Activated CD4-positive, alpha-beta memory T cell treated with anti-CD3 and anti-CD28 coated beads for 36 hours (primary cell): ENCODE data around the gene POLH. TPM values are rescaled to one million over a fixed set of nuclear protein-coding genes. Genes with fewer than 3 reads are reported as not detected.
"Not testable (repeated sequence)": the region's sequence is repeated elsewhere in the genome, so short reads cannot be mapped to it uniquely, and the experiment has no call there.

Experiments used
- CTCF ChIA-PET: fragments of 350-600 bp; sonication (Branson Sonifier 250); formaldehyde crosslinking; loops from one replicate; lab custom pipeline; 2021; ENCODE audit warnings: antibody characterized with exemption, inconsistent platforms; lab: Charles Lee
- POLR2A ChIA-PET: fragments of 350-600 bp; sonication (Branson Sonifier 250); formaldehyde crosslinking; loops from one replicate; lab custom pipeline; 2021; ENCODE audit warnings: antibody characterized with exemption; lab: Charles Lee
- DNase-seq: peaks from one replicate; pipeline ENCODE4 v3.0.0-alpha.2; 2020
- H3K27ac Mint-ChIP-seq: one replicate; pipeline ENCODE4 v1.8.0; 2021; ENCODE audit warnings: mixed read lengths
- H3K27me3 Mint-ChIP-seq: one replicate; pipeline ENCODE4 v1.8.0; 2021; ENCODE audit warnings: mixed read lengths
- H3K36me3 Mint-ChIP-seq: one replicate; pipeline ENCODE4 v1.8.0; 2021; ENCODE audit warnings: mixed read lengths
- H3K4me1 Mint-ChIP-seq: one replicate; pipeline ENCODE4 v1.8.0; 2021; ENCODE audit warnings: low read depth, mixed read lengths
- H3K4me3 Mint-ChIP-seq: one replicate; pipeline ENCODE4 v1.8.0; 2021; ENCODE audit warnings: mild to moderate bottlenecking, mixed read lengths
- H3K9me3 Mint-ChIP-seq: one replicate; pipeline ENCODE4 v1.8.0; 2021; ENCODE audit warnings: mixed read lengths
- intact Hi-C: fragments of 100-400 bp; cut with micrococcal nuclease; formaldehyde crosslinking; loops from one replicate; pipeline ENCODE4 v1.15.1; 2023
- total RNA-seq, 2 experiments: library from RNA; stranded (reverse); gene quantifications; one replicate each; pipeline ENCODE4 v1.2.3, GENCODE V29; 2021

The POLH gene
- total RNA-seq, 2 experiments from 2014 or later = 52.1 to 52.5 TPM

- peak overlapping the region; percentile 97 for H3K27ac Mint-ChIP-seq
- CTCF ChIA-PET = interaction anchor here (0.9 to 3.0 kb wide), 3 partner anchors 32 to 678 kb away, joined by 3 to 12 read pairs (median 3); no protein-coding TSS in a partner anchor
Measured at GRCh38 chr6:43634702-43635303, 58.8 kb downstream of the POLH start.

GRCh38 chr6:43635387-43636307 lies 59.7 kb downstream of the POLH start, which contains the start of gene MAD2L1BP:
MAD2L1BP (plus strand) TSS chr6:43635840; CDS start chr6:43635876, 36 bp downstream.
- DNase-seq = peak; percentile 94
- peaks cover 45% of the 10 kb centered on the region for H3K4me1 Mint-ChIP-seq
- H3K27ac Mint-ChIP-seq = peak within 1 kb of the TSS; percentile 97
- ChIA-PET POLR2A (interaction anchor here (1.3 to 1.5 kb wide), 3 partner anchors 34 to 158 kb away, joined by 3 to 4 read pairs (median 4); partner anchors contain the start of gene XPO5), CTCF (interaction anchor here (0.9 to 3.0 kb wide), 5 partner anchors 27 to 677 kb away, joined by 3 to 12 read pairs (median 3); no protein-coding TSS in a partner anchor)
- H3K27me3 Mint-ChIP-seq = no peaks in the 10 kb centered on the region
- no peaks in the 10 kb centered on the region for H3K9me3 Mint-ChIP-seq
- intact Hi-C loops = loop anchor here (1.0 to 10.0 kb wide), 3 partner anchors 10 to 612 kb away; partner anchors contain the start of genes DNPH1, HSP90AB1 and RSPH9
- peak within 1 kb of the TSS; percentile 99 for H3K4me3 Mint-ChIP-seq
- H3K36me3 Mint-ChIP-seq = peaks cover 28% of the 10 kb centered on the region

More at GRCh38 chr6:43634702-43635303, 58.8 kb downstream of the POLH start:
- Mint-ChIP-seq H3K9me3 (no peaks in the 10 kb centered on the region), H3K4me1 (peaks cover 42% of the 10 kb centered on the region), H3K36me3 (peaks cover 20% of the 10 kb centered on the region), H3K4me3 (peak overlapping the region; percentile 99), H3K27me3 (no peaks in the 10 kb centered on the region)
- intact Hi-C loops = loop anchor here (5.0 to 10.0 kb wide), 2 partner anchors 410 to 612 kb away; partner anchors contain the start of genes DNPH1 and HSP90AB1
- POLR2A ChIA-PET = interaction anchor here (1.5 kb wide), 1 partner anchor 157 kb away, joined by 4 read pairs; no protein-coding TSS in a partner anchor
- DNase-seq = no peak

GRCh38 chr6:43636308-43636659 lies 60.3 kb downstream of the POLH start:
- Mint-ChIP-seq H3K27ac (peak overlapping the region; percentile 97), H3K27me3 (no peaks in the 10 kb centered on the region), H3K4me1 (peaks cover 44% of the 10 kb centered on the region), H3K36me3 (peaks cover 31% of the 10 kb centered on the region), H3K9me3 (no peaks in the 10 kb centered on the region), H3K4me3 (peak overlapping the region; percentile 99)
- peak; percentile 32 for DNase-seq
- intact Hi-C loops = loop anchor here (1.0 to 10.0 kb wide), 3 partner anchors 9 to 611 kb away; partner anchors contain the start of genes DNPH1, HSP90AB1 and RSPH9
- CTCF ChIA-PET = interaction anchor here (1.0 to 3.0 kb wide), 3 partner anchors 28 to 88 kb away, joined by 3 to 12 read pairs (median 10); no protein-coding TSS in a partner anchor
- POLR2A ChIA-PET = interaction anchor here (1.3 to 1.5 kb wide), 3 partner anchors 33 to 159 kb away, joined by 3 to 4 read pairs (median 4); partner anchors contain the start of gene XPO5

GRCh38 chr6:43639984-43640800 lies 64.2 kb downstream of the POLH start:
- Mint-ChIP-seq H3K27me3 (no peaks in the 10 kb centered on the region), H3K36me3 (peaks cover 35% of the 10 kb centered on the region), H3K4me1 (peaks cover 41% of the 10 kb centered on the region), H3K4me3 (no peak overlapping the region), H3K9me3 (no peaks in the 10 kb centered on the region), H3K27ac (no peak overlapping the region)
- CTCF ChIA-PET = interaction anchor here (1.1 kb wide), 1 partner anchor 32 kb away, joined by 3 read pairs; no protein-coding TSS in a partner anchor
- DNase-seq = no peak
- intact Hi-C loops = loop anchor here (5.0 to 10.0 kb wide), 2 partner anchors 415 to 607 kb away; partner anchors contain the start of genes DNPH1 and HSP90AB1
- POLR2A ChIA-PET = interaction anchor here (1.9 kb wide), 1 partner anchor 11 kb away, joined by 5 read pairs; the partner anchor contains the start of gene GTPBP2

- ChIA-PET CTCF (interaction anchor here (1.0 to 2.2 kb wide), 5 partner anchors 22 to 528 kb away, joined by 3 to 8 read pairs (median 4); partner anchors contain the start of gene VEGFA), POLR2A (interaction anchor here (1.3 to 1.5 kb wide), 2 partner anchors 16 to 20 kb away, joined by 3 to 4 read pairs; partner anchors contain the start of gene GTPBP2)
- H3K27me3 Mint-ChIP-seq = no peaks in the 10 kb centered on the region
- peaks cover 13% of the 10 kb centered on the region for H3K4me1 Mint-ChIP-seq
- H3K36me3 Mint-ChIP-seq = peaks cover 12% of the 10 kb centered on the region
- H3K27ac Mint-ChIP-seq = peak within 1 kb of the TSS; percentile 21
- peak; percentile 83 for DNase-seq
- peak within 1 kb of the TSS; percentile 61 for H3K4me3 Mint-ChIP-seq
- intact Hi-C loops = loop anchor here (1.0 kb wide), 1 partner anchor 9 kb away; no protein-coding TSS in a partner anchor
- H3K9me3 Mint-ChIP-seq = no peaks in the 10 kb centered on the region
Measured at GRCh38 chr6:43644940-43645612, 69.1 kb downstream of the POLH start, which contains the start of gene RSPH9. RSPH9 (plus strand) TSS chr6:43645036; CDS start chr6:43645099, 63 bp downstream.

GRCh38 chr6:43645613-43645964 lies 69.6 kb downstream of the POLH start:
- H3K27me3 Mint-ChIP-seq = no peaks in the 10 kb centered on the region
- peaks cover 7% of the 10 kb centered on the region for H3K36me3 Mint-ChIP-seq
- H3K4me1 Mint-ChIP-seq = peaks cover 7% of the 10 kb centered on the region
- CTCF ChIA-PET = interaction anchor here (1.0 to 2.2 kb wide), 5 partner anchors 21 to 527 kb away, joined by 3 to 8 read pairs (median 4); partner anchors contain the start of gene VEGFA
- POLR2A ChIA-PET = interaction anchor here (1.3 kb wide), 1 partner anchor 16 kb away, joined by 4 read pairs; the partner anchor contains the start of gene GTPBP2
- H3K27ac Mint-ChIP-seq = peak overlapping the region; percentile 21
- no peaks in the 10 kb centered on the region for H3K9me3 Mint-ChIP-seq
- H3K4me3 Mint-ChIP-seq = peak overlapping the region; percentile 61
- intact Hi-C loops = loop anchor here (1.0 kb wide), 1 partner anchor 9 kb away; no protein-coding TSS in a partner anchor
- DNase-seq = no peak

- Mint-ChIP-seq H3K4me3 (no peak overlapping the region), H3K27me3 (no peaks in the 10 kb centered on the region), H3K27ac (no peak overlapping the region), H3K36me3 (no peaks in the 10 kb centered on the region), H3K4me1 (peaks cover 4% of the 10 kb centered on the region), H3K9me3 (no peaks in the 10 kb centered on the region)
- intact Hi-C loops = no loop called here
- no peak for DNase-seq
- ChIA-PET CTCF (interaction anchor here (0.6 kb wide), 1 partner anchor 15 kb away, joined by 5 read pairs; no protein-coding TSS in a partner anchor), POLR2A (no interaction called here)
Measured at GRCh38 chr6:43647613-43648012, 71.6 kb downstream of the POLH start.

- POLR2A ChIA-PET = no interaction called here
- no peaks in the 10 kb centered on the region for H3K27me3 Mint-ChIP-seq
- intact Hi-C loops = no loop called here
- no peaks in the 10 kb centered on the region for H3K36me3 Mint-ChIP-seq
- peaks cover 4% of the 10 kb centered on the region for H3K4me1 Mint-ChIP-seq
- CTCF ChIA-PET = no interaction called here
- H3K27ac Mint-ChIP-seq = no peak overlapping the region
- no peaks in the 10 kb centered on the region for H3K9me3 Mint-ChIP-seq
- no peak overlapping the region for H3K4me3 Mint-ChIP-seq
- DNase-seq = no peak
Measured at GRCh38 chr6:43648248-43648647, 72.3 kb downstream of the POLH start.

GRCh38 chr6:43652822-43653221 lies 76.8 kb downstream of the POLH start:
- DNase-seq, H3K27ac Mint-ChIP-seq, H3K4me3 Mint-ChIP-seq, H3K9me3 Mint-ChIP-seq, H3K27me3 Mint-ChIP-seq, H3K4me1 Mint-ChIP-seq, H3K36me3 Mint-ChIP-seq, intact Hi-C loops: not testable (repeated sequence)
- ChIA-PET POLR2A (interaction anchor here (0.5 kb wide), 1 partner anchor 731 kb away, joined by 3 read pairs; no protein-coding TSS in a partner anchor), CTCF (interaction anchor here (2.2 kb wide), 1 partner anchor 15 kb away, joined by 8 read pairs; no protein-coding TSS in a partner anchor)
